NCI-H2196 (cell line): ENCODE results near the gene CCNB1IP1.
"Not testable (repeated sequence)": the region's sequence is repeated elsewhere in the genome, so short reads cannot be mapped to it uniquely, and the experiment has no call there.

Experiments used
- DNase-seq: peaks from one replicate; lab custom pipeline; 2025; ENCODE audit not compliant: unreplicated experiment; lab: John Stamatoyannopoulos, UW

Gene CCNB1IP1

DNA sequence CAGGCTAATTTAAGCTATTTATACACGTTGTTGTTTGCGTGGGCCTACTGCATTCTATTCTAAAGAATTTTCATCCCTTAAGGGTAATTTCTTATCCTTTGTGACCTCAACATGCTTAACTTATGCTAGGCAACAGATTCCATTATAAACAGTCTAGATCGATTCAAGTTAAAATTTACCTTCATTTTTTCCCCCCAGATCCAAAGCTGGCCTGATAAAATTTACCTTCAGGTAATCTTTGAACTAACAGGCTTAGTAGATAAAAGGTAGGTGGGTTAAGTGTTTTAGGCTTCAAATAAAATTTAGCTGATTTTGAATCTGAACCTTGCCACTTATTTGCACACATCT is 389 bp upstream of the CCNB1IP1 start:
- no peak for DNase-seq

DNA sequence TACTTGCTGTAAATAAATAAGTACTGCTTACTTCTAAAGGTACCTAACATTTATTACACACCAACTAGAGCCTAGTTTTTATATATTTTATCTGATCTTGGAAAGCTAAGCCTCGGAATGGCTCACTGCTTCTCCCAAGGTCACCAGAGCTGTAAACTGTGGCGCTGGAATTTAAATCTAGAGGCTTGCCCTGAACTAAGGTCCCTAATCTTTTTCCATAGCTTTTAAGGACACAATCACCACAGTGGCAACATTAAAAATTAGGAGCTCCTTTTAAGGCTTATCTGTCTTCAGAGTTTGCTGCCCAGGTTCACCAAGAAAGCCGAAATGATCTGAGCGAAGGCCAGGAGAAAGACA is 670 bp downstream of the CCNB1IP1 start:
- DNase-seq, result no peak

DNA sequence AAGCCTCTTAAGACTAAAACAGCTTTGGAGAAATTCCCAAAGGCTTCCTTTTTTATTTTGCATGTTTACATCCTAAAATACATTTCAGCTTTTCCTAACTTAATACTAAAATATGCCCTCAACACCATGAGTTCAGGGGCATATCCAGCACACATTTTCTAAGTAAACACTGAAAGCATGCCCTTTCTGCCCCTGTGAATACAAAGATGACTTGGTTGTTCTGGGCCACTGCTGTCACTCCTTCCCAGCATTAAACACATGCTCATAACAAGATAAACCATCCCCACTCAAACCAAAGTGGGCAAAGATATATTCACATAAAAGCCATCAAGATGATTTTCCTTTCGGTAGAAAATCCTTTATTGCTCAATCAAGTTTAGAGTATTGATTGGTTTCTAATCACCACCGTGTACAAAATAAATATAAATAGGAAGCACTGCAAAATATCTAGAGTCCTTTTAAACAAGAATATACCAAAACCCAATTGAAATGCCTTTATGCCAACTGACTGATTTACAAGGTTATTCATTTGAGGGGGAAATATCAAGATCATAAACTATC is 1.9 kb downstream of the CCNB1IP1 start:
- no peak for DNase-seq

DNA sequence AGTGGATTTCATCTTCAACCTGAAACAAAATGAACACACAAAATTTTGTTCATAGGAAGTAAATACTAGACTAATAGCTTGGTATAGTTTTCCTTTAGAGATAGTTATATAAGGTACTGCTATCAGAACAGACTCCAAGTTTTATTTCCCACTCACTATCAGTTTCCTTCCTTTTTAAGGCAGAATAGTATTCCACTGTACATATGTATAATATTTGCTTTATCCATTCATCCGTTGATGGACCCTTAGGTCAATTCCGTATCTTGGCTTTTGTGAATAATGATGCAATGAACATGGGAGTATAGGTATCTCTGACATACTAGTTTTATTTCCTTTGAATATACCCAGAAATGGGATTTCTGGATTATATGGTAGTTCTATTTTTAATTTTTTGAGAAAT is 3.7 kb downstream of the CCNB1IP1 start:
- DNase-seq, result no peak

DNA sequence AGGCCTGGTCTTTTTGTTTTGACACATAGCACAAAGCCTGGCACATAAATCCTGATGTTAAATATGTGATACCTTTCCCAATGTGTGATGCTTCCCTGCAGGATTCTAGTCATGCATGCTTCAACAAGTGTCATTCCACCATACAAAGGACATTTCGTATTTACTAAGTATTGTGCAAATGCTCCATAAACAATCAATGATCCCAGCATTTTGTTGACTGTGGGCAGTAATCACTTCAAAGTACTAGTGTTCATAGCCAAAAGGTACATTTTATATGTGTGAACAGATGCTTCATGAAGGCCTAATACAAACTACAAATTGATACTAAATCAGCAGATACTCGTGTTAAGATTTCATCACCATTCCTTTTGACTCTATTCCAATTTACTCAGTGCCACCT is 4.4 kb downstream of the CCNB1IP1 start:
- peak; percentile 12 for DNase-seq

DNA sequence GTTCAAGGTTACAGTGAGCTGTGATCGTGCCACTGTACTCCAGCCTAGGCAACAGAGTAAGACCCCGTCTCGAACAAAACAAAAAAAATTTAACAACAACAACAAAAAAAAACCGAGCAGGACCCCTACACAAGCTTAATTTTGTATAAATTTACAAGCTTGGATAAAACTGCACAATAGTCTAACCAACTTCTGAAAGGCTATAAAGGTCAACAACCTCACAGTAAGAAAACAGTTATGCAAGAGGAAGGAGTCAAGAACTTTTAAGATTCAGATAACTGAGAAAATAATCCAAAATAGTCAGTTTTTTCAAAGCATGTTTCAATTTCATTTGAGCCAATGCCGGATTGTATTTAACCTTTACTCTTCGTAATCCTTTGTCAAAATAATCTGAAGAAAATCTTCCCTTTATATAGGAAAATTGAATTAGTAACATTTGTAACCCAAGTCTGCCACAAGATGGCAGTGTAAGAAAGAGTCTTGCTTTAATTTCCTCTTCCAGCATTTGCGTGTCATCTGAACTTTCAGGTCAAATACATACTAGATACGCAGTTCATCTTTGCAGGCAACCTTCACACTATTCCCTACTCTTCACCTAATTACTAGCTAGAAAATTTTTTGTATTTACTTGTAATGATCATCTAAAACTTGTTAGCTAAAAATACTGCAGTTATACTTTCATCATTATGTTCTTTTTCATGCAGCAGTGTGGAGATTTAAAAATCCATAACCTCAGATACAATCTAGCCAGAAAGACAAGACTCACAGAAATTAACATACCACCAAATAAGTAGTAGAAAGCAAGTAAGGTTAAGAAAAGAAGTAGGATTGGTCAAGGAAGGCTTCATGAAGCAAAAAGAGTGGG is 5.8 kb downstream of the CCNB1IP1 start:
- DNase-seq, result peak; percentile 68

DNA sequence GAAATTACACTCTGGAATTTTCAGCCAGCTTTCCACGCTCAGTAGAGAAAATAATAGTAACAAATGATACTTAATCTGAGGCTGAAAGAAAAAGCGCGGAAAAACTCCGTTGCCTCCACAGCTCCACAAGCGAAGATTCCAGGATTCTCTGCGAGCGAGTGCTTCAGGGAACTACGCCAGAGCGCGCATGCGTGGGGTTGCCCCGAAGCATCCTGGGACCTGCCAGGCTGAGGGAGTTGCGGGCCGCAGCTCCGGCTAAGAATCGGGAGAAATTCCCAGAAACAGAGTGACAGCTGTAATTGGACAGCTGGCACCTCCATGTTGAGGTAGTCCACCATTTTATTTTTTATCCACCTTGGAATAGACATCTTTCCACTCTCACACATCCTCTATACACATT is 15.4 kb downstream of the CCNB1IP1 start:
- DNase-seq, result no peak

DNA sequence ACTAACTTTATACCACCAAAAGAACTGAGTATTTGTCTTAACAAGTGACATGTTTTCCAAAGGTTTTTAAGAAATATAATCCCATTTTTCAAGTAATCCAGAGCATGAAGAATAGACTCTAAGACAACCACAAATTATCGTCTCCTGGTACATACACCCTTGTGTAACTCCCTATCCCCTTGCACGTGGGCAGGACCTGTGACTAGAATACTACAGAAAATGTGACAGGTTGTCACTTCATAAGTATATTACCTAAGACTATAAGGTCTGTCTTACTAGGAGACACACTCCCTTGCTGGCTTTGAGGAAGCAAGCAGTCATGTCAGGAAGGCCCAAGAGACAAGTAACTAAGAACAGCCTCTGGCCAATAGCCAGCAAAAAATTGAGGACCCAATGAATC is 19.1 kb downstream of the CCNB1IP1 start:
- no peak for DNase-seq

DNA sequence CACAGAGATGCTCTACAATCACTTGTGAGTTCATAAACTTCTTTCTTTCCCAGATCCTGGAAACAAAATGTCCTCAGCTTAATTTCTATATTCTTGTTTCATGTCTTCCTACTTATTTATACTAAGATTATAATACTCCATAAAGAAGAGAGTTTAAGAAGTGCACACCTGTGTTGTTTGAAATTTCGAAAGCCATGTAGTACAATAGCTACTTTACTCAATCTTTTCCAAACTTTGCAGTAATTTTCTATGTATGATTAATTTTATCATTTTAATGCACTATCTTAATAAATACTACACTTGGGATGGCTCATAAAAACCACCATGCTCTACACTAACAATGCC is 27.0 kb downstream of the CCNB1IP1 start:
- no peak for DNase-seq

DNA sequence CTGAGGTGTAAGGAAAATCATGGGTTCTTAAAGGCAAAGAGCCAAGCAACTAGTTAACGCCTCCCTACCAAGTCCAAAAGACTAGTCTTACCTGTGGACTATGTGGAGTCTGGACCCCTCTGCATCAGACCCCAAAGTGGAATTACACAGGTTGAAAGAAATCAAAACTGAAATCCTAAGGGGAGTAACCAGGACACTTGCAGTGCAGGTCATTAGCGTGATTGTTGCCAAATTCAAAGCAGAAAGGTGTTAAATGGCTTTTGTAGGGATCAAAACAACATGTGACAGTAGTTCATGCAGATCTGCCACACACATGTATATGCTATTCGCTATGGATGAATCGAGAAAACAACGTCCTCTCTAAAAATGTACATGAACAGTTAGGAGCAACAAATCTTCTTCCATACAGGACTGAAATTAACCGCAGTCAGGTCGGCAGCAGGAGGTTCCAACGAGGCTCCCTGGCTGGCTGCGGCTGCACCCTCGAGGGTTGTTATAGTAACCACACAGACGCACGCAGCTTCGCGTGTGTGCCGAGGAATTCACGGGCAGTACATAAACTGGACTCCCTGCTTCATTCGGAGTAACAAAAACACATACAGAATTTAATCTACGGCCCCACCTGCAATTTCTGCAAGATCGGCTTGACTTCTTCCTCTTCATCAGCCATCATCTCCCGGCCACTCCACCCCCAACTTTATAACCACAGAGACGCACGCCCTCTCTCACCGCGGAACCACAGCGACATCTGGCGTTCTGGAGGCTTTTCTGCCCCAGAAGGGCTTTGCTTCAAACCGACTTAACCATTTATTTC is 27.6 kb downstream of the CCNB1IP1 start, which contains the start of gene TTC5:
TSS of gene TTC5 (minus strand) at position 687 of the 814 bp plus-strand sequence. CDS start at position 673, 14 bp downstream.
- DNase-seq, result peak; percentile 88

DNA sequence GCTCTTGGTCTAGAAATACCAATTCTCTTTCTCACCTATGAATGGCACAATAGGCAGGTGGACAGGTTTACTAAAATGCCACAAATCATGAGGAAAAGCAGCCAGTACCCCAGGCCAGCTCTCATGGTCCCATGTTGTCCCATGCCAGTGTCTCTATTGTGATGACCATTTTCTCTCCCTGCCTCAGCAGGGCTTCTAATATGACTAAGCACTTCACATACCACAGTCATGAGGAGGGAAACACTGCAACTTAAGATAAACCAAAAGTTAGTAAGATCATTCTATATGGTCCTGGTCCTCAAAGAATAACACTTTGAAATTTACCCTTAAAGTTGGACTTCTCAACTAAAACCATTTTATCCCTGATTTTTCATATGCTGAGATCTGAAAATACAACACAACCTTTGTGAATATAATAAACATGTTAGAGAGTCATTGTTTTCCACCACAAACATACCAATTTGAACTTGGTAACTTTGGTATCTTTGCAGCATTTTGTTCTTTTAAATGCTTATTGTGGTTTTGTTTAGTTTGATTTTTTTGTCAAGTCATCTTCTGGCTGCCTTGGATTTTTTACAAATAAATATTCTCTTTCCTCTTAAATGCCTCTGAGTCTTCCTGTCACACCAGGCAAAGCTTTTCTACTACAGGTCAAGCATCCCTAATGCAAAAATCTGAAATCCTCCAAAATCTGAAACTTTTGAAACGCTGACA is 30.9 kb downstream of the CCNB1IP1 start:
- DNase-seq, result no peak

DNA sequence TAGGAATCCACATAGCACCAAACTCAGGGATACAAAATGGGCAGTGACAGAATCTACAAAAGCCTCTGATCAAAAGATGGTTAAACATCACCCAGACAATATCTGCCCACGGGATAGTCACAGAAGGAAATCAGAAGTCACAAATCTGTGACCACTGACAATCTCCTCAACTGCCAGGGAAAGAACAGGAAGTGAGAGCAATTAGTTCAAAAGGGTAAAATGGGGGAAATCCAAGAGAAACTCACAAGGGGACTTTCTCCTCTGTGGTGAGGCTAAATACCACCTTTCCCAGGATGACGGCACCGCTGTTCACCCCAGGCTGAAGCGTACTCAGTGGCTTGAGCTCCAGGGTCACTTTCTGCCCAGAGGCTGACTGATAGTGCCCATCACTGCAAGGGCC is 38.0 kb downstream of the CCNB1IP1 start:
- DNase-seq, result no peak

DNA sequence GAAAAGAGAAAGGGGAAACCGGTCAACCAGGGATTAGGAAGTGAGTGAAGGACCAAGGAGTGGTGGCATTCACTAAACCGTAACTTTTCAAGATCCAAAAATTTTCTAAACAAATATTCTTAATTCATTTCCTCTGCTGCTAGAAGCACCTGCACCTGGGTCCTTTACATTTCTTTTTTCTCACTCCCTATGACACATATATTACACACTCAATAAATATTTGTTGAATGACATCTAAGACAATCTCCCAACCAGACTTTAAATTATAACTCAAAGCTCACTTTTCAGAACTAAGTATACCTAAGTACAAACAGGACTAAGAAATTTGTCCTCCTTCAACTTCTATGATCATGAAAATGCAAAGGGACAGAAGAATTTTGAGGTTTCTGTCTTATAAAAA is 38.4 kb downstream of the CCNB1IP1 start:
- DNase-seq, result no peak

DNA sequence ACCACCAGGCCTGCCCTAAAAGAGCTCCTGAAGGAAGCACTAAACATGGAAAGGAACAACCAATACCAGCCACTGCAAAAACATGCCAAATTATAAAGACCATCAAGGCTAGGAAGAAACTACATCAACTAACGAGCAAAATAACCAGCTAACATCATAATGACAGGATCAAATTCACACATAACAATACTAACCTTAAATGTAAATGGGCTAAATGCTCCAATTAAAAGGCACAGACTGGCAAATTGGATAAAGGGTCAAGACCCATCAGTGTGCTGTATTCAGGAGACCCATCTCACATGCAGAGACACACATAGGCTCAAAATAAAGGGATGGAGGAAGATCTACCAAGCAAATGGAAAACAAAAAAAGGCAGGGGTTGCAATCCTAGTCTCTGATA is 51.1 kb downstream of the CCNB1IP1 start:
- not testable (repeated sequence) for DNase-seq

DNA sequence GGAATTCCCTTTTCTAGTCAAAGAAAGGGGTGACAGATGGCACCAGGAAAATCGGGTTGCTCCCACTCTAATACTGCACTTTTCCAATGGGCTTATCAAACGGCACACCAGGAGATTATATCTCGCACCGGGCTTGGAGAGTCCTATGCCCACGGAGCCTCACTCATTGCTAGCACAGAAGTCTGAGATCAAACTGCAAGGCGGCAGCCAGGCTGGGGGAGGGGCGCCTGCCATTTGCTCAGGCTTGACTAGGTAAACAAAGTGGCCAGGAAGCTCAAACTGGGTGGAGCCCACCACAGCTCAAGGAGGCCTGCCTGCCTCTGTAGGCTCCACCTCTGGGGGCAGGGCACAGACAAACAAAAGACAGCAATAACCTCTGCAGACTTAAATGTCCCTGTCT is 52.8 kb downstream of the CCNB1IP1 start:
- not testable (repeated sequence) for DNase-seq

DNA sequence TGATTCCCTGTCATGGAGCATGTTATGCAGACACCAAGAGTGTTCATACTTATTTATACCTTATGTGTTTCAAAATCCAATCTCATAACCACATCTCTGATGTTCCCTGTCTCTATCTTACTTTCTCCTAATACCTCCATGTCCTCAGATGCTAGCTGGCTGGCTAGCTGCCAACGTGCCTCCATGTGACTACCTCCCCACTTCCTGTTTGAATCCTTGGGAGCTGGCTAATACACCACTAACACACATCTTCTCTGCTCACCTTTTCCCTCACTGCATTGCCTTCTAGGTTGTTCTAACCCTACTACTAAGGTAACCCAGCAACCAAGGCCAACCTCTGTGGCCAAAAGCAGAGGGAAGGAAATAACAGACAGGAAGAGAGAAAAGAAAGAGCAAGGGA is 54.7 kb downstream of the CCNB1IP1 start:
- peak; percentile 2 for DNase-seq

DNA sequence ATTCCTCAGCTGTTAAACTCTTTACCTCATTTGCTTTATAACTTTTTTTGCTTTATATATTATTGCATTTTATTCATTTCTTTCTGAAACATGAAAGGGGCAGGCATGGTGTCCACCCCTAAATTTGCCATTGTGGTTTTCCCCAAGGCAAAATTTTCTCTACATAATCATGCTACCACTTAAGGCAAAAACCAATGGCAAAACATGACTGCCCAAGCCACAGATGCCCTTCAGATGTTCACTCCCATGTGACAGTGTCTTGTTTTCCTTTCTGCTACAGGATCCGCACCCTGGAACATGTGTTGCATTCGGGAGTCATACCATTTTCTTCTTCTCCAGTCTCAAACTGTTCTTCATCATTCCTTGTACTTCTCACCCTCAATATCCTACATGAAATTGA is 55.7 kb downstream of the CCNB1IP1 start:
- no peak for DNase-seq

DNA sequence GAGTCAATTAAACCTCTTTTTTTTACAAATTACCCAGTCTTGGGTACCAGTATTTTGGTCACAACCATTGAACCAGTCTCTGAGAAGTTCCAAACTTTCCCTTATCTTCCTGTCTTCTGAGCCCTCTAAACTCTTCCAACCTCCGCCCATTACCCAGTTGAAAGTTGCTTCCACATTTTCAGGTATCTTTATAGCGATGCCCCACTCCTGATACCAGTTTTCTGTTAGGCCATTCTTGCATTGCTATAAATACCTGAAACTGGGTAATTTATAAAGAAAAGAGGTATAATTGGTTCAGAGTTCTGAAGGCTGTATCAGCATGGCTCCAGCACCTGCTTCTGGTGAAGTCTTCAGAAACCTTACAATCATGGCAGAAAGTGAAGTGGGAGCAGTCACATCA is 59.0 kb downstream of the CCNB1IP1 start:
- no peak for DNase-seq

DNA sequence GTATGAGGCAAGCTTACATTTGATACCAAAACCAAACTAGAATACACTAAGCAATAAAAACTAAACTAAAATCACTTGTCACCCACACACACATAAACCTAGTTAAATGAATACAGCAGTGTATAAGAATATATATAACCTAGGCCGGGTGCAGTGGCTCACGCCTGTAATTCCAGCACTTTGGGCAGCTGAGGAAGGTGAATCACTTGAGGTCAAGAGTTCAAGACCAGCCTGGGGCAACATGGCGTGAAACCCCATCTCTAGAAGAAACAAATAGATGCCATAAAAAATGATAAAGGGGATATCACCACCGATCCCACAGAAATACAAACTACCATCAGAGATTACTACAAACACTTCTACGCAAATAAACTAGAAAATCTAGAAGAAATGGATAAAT is 68.7 kb downstream of the CCNB1IP1 start:
- DNase-seq, result not testable (repeated sequence)

DNA sequence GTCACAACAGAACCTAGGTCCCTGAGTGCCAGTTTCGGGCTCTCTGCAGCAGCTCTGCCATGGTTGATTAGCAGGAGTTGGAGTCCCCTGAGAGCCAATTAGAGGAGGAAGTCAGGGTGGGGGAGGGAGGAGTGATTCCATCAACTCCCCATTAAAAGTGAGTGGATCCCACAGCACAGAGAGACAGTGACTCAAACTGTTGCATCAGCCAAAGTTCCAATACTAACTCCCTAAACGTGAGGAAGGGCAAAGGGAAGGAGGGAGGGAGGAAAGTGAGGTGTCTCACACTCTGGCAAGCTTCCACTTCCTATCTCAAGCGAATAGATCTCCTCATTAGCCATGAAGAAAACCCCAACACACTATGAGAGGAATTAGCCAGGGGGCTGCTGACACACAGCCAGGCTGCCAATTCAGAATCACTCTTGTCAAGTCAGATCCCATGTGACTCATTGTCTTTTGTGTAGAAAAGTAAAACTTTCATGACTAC is 70.4 kb downstream of the CCNB1IP1 start:
- DNase-seq, result no peak
